GM23248 (cell line): ENCODE data around the gene CXCR2.

Experiments used
- EZH2 ChIP-seq: fragments of 200-600 bp; sonication (generic); IDR thresholded peaks from 2 replicates; pipeline ENCODE4 v1.6.1; 2018; ENCODE audit warnings: antibody characterized with exemption, mild to moderate bottlenecking; ENCODE audit not compliant: insufficient read depth, poor library complexity, severe bottlenecking
- EZH2phosphoT487 ChIP-seq: fragments of 200-600 bp; sonication (generic); IDR thresholded peaks from 2 replicates; pipeline ENCODE4 v1.6.1; 2018; ENCODE audit warnings: antibody characterized with exemption, moderate library complexity, mild to moderate bottlenecking, low read depth; ENCODE audit not compliant: insufficient read depth

DNA sequence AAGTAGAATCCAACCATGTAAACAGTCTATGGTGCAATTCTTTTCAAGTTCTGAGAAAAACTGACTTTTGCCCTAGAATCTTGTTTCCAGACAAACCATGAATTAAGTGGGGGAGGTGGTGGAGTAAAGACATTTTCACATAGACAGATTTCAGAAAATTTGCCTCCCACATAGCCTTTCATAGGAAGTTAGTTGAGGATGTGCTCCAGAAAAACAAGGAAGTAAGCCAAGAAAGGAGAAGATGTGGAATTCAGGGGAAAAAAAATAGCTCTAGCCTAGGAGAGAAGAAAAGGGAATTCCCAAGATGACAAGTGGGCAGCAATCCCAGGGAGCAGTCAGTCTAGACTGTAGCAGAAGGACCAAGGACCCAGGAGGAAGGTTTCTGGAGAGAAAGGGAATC is 39.4 kb upstream of the CXCR2 start:
- TF ChIP-seq EZH2 (no peak), EZH2phosphoT487 (no peak)
